ENCODE measurements around the gene GALK2. TPM values are rescaled to one million over a fixed set of nuclear protein-coding genes. Genes with fewer than 3 reads are reported as not detected.
A peak's percentile ranks its signal among the peaks of the same experiment; 100 is the strongest.

The GALK2 gene
- total RNA-seq, 2 donors from 2014 or later: 22.9 to 35.9 TPM

DNA sequence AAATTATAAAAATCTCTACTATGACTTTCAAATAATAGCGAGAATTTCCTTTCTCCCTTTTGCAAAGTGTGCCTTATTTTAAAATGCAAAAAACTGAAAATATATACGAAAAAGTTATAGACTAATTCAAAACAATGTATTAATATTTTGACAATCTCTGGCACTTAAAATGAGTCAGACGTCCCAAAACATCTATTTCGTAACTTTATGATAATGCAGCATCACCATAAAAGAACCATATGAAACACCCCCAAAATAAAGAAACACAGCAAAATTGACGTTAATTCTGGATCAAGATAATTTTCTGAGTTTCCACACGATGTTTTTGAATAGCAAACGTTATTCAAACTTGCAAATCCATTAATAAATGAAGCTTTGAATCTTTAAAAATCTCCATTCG lies 15.7 kb upstream of the GALK2 start:
- peaks cover 33 to 35% of the 10 kb centered on the region in 2 donors for H3K4me1 ChIP-seq (ENCODE audit: control insufficient read depth in 1 of 2, low read depth in 2 of 2)
- H3K27ac ChIP-seq: peak overlapping the region in 1 of 2 donors; percentile 78
- no peaks in the 10 kb centered on the region for H3K36me3 ChIP-seq
- no peak for DNase-seq (ENCODE audit: low spot score)
- H3K9me3 ChIP-seq: no peaks in the 10 kb centered on the region
- H3K4me3 ChIP-seq: peak overlapping the region; percentile 94
- no peaks in the 10 kb centered on the region for H3K27me3 ChIP-seq (replicated peaks; ENCODE audit: insufficient read depth)
- ATAC-seq (ENCODE audit: insufficient number of reproducible peaks, low FRiP score, low read depth): no peak
- TF ChIP-seq, protein P1, sequence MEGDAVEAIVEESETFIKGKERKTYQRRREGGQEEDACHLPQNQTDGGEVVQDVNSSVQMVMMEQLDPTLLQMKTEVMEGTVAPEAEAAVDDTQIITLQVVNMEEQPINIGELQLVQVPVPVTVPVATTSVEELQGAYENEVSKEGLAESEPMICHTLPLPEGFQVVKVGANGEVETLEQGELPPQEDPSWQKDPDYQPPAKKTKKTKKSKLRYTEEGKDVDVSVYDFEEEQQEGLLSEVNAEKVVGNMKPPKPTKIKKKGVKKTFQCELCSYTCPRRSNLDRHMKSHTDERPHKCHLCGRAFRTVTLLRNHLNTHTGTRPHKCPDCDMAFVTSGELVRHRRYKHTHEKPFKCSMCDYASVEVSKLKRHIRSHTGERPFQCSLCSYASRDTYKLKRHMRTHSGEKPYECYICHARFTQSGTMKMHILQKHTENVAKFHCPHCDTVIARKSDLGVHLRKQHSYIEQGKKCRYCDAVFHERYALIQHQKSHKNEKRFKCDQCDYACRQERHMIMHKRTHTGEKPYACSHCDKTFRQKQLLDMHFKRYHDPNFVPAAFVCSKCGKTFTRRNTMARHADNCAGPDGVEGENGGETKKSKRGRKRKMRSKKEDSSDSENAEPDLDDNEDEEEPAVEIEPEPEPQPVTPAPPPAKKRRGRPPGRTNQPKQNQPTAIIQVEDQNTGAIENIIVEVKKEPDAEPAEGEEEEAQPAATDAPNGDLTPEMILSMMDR (IDR thresholded peaks at IDR 0.05): no peak

DNA sequence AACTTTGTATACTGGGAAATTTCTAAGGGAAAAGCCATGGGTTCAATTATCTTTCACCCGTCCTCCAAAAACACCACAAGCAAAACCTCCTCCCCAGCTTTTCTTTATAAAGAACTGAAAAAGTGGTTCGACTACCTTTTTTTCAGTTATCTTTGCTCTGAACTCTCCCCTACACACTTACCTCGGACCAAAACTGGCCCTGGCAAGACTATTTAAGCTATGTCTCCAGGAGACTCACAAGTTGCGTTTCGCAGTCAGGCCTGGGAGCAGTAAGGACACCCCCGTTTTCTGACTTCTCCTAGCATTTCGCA lies 15.3 kb upstream of the GALK2 start:
- TF ChIP-seq, protein P1 (IDR thresholded peaks at IDR 0.05): no peak
- Histone ChIP-seq H3K27ac (peak overlapping the region; percentile 78 to 80), H3K36me3 (no peaks in the 10 kb centered on the region), H3K4me1 (ENCODE audit: control insufficient read depth in 1 of 2, low read depth in 2 of 2) (peaks cover 31 to 33% of the 10 kb centered on the region in 2 donors), H3K4me3 (peak overlapping the region; percentile 94), H3K9me3 (no peaks in the 10 kb centered on the region), H3K27me3 (replicated peaks; ENCODE audit: insufficient read depth) (no peaks in the 10 kb centered on the region)
- DNase-seq (ENCODE audit: low spot score): no peak
- ATAC-seq (ENCODE audit: insufficient number of reproducible peaks, low FRiP score, low read depth): no peak

DNA sequence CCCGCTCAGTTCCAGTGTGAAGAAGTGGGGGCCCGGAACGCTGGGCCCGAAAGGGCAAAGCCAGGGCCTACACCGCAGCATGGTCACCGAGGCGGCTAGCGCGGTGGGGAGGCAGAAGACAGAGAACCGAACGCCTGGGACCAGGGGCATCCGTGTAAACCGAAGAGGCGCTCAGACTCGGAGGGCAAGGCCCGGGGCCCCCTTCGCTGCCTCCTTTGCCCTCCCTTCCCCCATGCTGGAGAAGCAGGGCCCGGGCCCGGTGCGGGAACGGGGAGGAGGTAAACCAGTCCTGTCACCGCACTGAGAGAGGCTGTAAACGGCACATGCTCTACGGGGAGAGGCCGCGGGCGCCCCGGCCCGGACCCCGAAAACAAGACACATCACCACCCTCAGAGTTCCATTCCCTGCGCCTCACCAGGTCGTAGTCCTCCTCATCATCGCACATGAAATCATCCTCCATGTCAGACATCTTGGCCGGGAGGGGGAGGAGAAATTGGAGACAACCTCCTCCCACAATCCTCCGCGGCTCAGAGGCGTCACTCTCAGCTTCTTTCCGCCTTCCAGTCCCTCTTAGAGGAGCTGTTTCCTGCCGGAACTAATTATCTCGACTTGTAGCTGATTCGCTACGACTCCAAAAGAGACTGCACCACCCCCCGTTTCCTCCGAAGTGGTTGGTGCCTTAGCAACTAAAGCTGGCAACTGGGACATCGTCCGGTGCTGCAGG lies 14.8 kb upstream of the GALK2 start, which contains the start of gene COPS2:
COPS2 (minus strand) TSS at position 490 of the 724 bp plus-strand sequence; CDS start at position 469, 21 bp downstream.
- Histone ChIP-seq H3K9me3 (no peaks in the 10 kb centered on the region), H3K27ac (peak within 1 kb of the TSS; percentile 78 to 80), H3K4me1 (ENCODE audit: control insufficient read depth in 1 of 2, low read depth in 2 of 2) (peaks cover 30 to 33% of the 10 kb centered on the region in 2 donors), H3K4me3 (peak within 1 kb of the TSS; percentile 94), H3K36me3 (no peaks in the 10 kb centered on the region), H3K27me3 (replicated peaks; ENCODE audit: insufficient read depth) (no peaks in the 10 kb centered on the region)
- DNase-seq (ENCODE audit: low spot score) (peak; percentile 84), ATAC-seq (ENCODE audit: insufficient number of reproducible peaks, low FRiP score, low read depth) (peak; percentile 100)
- TF ChIP-seq, protein P1 (IDR thresholded peaks at IDR 0.05): no peak

DNA sequence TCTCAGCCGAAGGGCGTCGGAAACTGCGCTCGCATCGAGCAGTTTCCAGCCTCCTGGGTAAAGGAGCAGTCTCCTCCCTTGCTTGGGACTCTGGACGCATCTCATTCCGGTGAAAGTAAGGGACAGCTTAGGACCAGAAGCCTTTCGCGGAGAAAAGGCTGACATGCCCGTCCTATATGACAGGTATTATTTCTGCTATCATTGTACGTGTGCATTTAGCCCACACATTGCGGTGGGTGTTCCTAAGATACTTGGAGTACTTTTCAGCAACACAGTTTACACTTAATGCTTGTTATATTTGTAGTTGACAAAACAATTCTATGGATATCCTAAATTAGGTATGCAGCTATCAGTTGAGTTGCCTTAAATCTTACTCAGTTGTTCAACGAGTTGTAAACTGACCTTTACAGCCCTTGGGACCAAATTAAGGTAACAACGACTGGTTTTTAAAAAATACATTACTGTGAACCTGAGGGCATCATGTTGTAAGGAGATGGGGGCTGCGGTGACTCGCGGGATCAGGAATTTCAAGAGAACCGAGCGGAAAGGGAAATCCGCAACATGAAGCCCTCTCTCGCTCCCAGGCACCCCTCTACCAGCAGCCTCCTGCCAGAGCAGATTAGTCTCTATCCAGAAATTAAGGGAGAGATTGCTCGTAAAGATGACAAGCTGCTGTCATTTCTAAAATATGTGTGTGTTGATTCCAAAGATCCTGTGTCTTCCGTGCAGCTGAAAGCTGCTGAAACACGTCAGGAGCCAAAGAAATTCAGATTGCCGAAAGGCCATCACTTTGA lies 14.0 kb upstream of the GALK2 start:
- H3K9me3 ChIP-seq: no peaks in the 10 kb centered on the region
- peak overlapping the region; percentile 29 to 69 for H3K27ac ChIP-seq
- TF ChIP-seq, protein P1 (IDR thresholded peaks at IDR 0.05): no peak
- H3K27me3 ChIP-seq (replicated peaks; ENCODE audit: insufficient read depth): no peaks in the 10 kb centered on the region
- peak overlapping the region; percentile 94 for H3K4me3 ChIP-seq
- no peaks in the 10 kb centered on the region for H3K36me3 ChIP-seq
- H3K4me1 ChIP-seq (ENCODE audit: control insufficient read depth in 1 of 2, low read depth in 2 of 2): peaks cover 27 to 29% of the 10 kb centered on the region in 2 donors
- DNase-seq (ENCODE audit: low spot score): no peak
- ATAC-seq (ENCODE audit: insufficient number of reproducible peaks, low FRiP score, low read depth): no peak

DNA sequence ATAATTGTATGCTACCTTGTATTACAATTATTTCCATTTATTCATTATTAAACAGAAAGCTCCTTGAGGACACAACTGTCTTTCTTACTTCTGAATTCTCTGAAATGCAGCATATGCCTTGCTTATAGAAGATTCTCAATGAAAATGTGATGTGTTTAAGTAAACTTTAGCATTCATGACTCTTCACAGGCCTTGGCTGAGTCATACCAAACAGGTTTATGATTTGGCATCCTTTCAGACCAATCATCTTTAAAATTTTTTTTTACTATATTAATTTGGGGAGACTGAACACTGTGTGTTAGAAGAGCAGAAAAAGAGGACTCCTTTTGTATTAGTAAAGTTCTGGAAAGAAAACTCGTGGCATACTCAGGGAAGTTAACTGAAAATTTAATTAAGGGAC lies 6.4 kb upstream of the GALK2 start:
- H3K4me1 ChIP-seq (ENCODE audit: control insufficient read depth in 1 of 2, low read depth in 2 of 2): no peaks in the 10 kb centered on the region
- TF ChIP-seq, protein P1 (IDR thresholded peaks at IDR 0.05): no peak
- no peak for ATAC-seq (ENCODE audit: insufficient number of reproducible peaks, low FRiP score, low read depth)
- no peaks in the 10 kb centered on the region for H3K9me3 ChIP-seq
- no peaks in the 10 kb centered on the region for H3K27me3 ChIP-seq (replicated peaks; ENCODE audit: insufficient read depth)
- no peak overlapping the region for H3K27ac ChIP-seq
- no peak for DNase-seq (ENCODE audit: low spot score)
- no peak overlapping the region for H3K4me3 ChIP-seq
- no peaks in the 10 kb centered on the region for H3K36me3 ChIP-seq

Measured in thoracic aorta (tissue), 2 donors.